ENCODE results near the gene ABLIM2.

ABLIM2 gene

GRCh38 chr4:8066336-8066931 lies 92.2 kb downstream of the ABLIM2 start:
- no peak for DNase-seq

DNA sequence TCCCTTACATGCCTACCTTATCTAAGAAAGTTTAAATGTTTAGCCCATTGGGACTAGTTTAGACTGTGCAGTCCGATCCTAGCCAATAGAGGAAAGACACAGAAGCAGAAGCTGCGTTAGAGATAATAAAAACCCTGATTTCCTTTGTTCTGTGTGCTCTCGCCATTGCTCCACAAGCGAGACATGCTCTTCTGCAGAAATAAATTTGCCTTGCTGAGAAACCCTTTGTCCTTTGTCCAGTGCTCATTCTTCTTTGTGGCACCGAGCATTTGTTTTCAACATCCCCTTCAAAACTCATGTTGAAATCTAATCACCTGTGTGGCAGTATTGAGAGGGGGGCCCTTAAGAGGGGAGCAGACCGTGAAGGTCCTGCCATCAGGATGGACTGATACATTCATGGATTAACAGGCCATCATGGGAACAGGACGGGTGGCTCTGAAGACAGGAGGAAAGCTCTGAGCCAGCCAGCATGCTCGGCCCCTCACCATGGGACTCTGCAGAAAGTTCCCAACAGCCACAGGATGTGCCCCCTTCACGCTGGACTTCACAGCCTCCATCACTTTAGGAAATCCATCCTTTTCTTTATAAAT lies 94.5 kb downstream of the ABLIM2 start:
- no peak for DNase-seq

DNA sequence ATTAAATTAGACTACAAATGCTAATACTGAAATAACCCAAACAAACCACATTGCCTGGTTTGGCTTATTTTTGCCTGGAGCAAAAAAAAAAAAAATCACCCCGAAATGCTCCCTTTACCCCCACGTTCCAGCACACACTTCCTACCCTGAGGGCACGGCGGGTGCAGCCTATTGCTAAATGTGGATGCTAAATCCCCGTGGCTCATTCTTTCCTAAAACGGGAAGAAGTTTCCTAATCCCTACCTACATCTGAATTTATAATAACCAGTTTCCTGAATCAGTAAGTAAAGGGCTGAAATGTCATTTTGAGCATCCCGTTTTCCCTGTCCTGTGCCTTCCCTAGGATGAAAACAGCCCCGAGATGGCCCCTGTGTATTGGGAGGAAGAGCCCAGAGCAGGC lies 97.0 kb downstream of the ABLIM2 start:
- DNase-seq, result no peak

- no peak for DNase-seq
Observed at GRCh38 chr4:8061145-8061544, 97.5 kb downstream of the ABLIM2 start.

DNA sequence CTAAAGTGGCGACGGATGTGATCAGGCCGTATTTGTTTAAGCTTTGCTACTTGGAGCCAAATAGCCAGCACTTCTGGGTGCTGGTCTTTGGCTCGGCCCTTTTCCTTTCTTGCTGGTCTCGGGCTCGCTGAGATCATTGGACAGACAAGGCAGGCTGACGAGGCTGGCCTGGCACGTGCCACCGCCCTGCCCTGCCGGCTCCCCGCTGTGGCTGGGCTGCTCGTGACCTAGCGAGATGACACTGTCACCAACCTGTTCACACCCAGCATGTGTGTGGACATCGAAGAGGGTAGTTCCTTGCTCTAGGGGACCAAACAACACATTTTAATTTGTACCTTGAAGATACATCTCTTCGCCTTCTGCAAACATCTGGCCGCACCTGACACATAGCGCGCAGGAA lies 98.0 kb downstream of the ABLIM2 start:
- DNase-seq, result no peak

DNA sequence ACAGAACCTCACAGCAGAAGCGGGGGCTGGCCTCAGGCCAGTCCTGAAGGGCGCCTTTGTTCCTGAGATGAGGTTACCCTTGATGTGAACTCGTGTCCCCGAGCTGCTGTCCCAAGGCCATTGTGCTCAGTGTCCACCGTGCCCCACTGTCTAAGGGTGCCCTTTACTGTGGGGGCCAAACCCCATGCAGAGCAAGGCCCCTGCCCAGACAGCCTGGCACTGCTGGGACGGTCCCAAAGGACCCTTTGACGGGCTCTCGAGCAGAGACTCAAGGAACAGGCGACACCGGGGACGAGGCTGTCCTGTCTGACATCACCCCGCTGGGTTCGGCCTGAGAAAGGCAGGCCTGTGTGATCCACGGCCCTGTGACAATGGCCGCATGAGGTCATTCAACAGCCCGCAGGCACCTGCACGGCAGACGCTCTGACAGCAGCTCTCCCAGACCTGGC lies 100.6 kb downstream of the ABLIM2 start:
- no peak for DNase-seq

- DNase-seq, result no peak
Observed at GRCh38 chr4:8055206-8055605, 103.4 kb downstream of the ABLIM2 start.

DNA sequence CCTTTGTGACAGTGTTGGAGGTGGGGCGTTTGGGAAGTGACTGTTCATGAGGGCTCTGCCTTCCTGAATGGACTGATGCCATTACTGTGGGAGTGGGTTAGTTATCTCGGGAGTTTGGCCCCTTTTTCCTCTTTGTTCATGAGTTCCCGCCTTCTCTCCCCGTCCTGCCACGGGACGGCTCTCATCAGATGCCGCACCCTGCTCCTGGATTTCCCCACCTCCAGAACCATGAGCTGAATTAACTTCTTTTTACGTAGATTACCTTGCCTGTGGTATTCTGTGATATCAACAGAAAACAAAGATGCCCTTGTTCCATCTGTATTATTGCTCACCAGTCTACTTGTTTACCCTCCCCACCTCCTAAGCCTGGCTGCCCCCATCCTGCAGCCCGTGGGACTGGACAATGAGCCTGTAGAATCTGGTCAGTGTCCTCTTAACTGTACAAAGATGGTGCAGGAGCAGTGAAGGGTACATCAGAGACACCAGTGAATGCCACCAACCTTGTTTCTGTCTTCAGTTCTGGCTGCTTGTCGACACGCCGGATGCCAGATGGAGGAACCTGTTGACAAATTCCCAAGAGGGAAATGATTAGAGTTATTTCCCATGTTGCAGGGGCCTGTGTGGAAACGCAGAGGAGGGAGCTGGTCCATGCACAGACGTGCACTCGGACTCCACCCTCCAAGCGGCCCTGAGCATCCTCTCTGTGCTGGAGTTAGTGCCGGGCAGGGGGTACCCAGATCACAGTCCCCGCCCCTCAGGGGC lies 104.7 kb downstream of the ABLIM2 start:
- no peak for DNase-seq

DNA sequence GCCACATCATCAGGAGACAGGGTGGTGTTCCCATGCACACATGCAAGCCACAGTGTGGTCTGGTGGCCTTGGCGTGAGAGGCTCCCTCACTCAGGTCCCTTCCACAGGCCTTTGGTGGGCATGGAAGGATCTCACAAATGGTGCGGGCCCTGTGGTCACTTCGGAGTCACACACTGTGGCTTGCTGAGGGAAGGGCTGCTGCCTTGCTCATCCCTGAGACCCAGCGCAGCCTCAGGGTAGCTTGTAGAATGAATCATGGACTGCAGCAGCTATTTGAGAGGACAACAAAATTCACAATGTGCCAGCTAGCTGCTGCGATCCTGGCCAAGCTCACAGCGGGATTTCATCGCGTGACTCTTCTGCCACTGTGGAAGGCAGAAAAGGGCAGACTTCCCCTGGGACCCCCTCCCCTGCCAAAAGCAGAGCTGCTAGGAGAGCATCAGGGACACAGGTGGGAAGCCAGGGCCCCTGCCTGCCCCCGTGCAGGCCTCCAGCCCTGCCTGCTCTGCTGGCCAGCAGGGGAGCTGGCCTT lies 106.4 kb downstream of the ABLIM2 start:
- DNase-seq, result no peak

- DNase-seq, result no peak
Observed at GRCh38 chr4:8051644-8052043, 107.0 kb downstream of the ABLIM2 start.

DNA sequence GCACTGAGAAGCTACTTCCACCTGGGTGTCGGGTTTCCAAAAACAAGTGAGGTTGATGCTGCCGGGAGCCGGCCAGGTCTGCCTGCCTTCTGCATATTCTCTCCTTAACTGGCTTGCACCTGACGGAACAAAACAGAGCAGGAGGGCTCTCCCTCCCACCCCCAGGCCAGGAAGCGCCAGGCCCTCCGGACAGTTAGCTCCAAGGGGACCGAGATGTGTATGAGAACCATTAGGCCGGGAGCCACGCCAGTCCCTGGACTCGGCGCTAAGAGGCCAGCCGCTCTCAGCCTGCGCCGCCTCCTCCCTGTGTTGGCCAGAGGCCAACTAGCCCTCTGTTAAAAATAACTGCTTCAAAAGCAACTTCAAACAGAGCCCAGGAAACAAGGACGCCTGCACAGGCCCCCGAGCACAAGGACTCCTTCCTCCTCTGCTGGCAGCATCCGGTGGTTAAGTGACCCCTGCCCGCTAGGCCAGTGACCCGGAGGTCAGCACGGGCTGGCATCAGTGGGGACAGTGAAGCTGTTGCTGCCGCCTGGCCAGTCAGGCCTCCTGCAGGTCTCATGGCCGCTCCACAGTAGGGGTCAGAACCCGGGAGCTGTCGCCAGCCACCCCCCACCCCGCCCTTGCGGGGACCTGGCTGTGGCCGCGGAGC lies 107.9 kb downstream of the ABLIM2 start:
- DNase-seq, result no peak

DNA sequence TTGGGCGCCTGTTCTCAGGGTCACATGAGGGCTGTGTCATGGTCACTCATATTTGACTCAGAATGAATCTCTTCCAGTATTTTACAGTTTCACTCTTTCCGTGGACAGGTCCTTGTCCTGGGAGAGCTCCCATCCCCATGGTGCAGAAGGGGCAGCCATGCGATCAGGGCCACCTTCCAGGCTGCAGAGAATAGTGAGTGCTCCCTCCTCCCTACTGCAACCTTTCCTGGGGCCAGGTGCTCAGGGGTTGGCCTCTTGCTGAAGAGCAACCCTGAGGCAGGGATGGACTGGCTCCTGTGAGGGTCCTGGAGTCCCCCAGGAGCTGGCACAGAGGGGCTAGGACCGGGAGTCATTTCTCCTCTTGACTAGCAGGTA lies 108.4 kb downstream of the ABLIM2 start:
- DNase-seq, result no peak

- DNase-seq, result no peak
Observed at GRCh38 chr4:8048856-8049676, 109.5 kb downstream of the ABLIM2 start.

DNA sequence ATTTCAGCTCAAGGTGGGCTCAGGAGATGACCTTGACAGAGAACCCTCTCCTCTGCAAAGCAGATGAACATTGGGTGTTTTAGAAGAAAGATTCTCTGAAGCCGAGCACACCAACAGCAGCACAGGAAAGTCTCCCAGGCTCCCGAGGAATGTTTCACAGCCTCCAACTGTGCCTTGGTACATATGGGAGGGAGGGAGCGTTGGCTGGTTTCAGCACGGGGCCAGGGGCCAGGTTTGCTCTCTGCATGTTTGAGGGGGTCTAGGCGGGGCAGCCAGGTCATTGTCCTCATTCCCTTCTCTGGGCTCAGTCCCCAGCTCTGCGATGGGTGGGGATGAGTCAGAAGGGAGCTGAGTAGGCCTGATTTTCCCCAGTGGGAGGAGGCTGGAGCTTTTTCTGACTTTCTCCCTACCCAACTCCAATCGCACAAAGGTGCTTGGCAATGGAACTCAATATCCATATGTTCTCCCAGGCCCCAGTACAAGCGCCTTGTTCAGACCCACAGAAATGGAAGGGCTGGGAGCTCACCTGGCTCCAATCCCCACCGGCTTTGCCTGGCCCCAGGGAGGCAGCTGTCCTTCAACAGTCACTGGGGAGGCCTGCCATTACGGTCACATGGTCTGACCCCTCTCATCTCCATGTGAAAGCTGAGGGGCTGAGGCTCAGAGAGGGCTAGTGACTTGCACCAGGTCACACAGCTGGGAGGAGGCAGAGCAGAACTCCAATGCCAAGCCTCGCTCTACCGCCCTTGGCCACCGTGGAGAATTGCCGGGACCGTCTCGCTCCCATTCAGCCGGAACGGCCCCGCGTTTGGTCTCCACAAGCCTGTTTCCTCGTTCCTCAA lies 110.6 kb downstream of the ABLIM2 start:
- no peak for DNase-seq

- no peak for DNase-seq
Observed at GRCh38 chr4:8046925-8047541, 111.6 kb downstream of the ABLIM2 start.

DNA sequence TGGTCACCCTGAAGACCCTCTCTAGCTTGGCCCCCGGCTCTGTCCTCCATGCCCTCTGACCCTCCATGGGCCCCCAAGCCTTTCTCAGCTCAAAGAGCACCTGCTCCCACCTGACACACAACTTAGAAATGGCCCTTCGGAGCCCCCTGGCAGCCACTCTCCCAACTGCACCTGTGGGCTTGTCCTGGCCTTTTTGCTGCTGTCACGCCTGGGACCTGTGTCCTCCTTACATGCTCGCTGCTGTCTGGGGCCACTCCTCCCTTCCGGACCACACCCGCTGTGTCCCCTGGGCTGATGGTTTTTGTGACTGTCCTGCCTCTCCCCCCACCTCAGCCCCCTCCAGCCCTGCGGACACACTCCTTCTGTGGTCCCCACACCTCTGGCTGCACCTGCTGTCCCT lies 112.7 kb downstream of the ABLIM2 start:
- DNase-seq, result no peak

- no peak for DNase-seq
Observed at GRCh38 chr4:8044699-8045098, 113.9 kb downstream of the ABLIM2 start.

GRCh38 chr4:8044244-8044643 lies 114.4 kb downstream of the ABLIM2 start:
- no peak for DNase-seq

- no peak for DNase-seq
Observed at GRCh38 chr4:8043596-8043995, 115.0 kb downstream of the ABLIM2 start.

- no peak for DNase-seq
Observed at GRCh38 chr4:8041868-8042267, 116.7 kb downstream of the ABLIM2 start.

DNA sequence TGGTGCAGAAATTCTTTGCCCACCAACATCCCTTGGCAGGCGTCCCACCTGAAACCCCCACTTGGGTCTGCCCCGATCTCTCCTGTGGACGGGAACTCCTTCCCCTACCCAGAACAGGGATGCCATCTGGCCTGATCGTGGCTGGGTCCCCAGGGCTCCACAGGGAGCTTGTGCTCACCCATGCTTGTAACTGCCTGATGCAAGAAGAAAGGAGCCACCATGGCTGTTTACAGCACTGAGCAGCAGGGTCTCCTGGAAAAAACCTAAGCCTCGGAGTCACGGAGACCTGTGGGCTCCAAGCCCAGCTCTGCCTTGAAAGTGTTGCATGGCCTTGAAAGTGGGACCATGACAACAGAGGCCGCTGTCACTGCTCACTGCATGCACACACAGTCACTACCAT lies 117.4 kb downstream of the ABLIM2 start:
- no peak for DNase-seq
